NCI-H1930 (cell line): ENCODE results near the gene CENPT.

Source experiments
- DNase-seq, 2 experiments: peaks; one replicate each; lab custom pipeline; 2025; lab: John Stamatoyannopoulos, UW

Gene CENPT

GRCh38 chr16:67807148-67807682 lies 40.3 kb downstream of the CENPT start:
- DNase-seq = no peak

- peak; percentile 95 to 96 for DNase-seq
These were observed 40.9 kb downstream of the CENPT start, which contains the start of the genes RANBP10 and TSNAXIP1 for GRCh38 chr16:67806428-67807147. TSS of gene RANBP10 (minus strand) at chr16:67806560. CDS start at chr16:67806536, 24 bp downstream. TSS of gene TSNAXIP1 (plus strand) at chr16:67806889. CDS start at chr16:67807150, 261 bp downstream.

- DNase-seq = no peak
These were observed 41.6 kb downstream of the CENPT start for GRCh38 chr16:67805718-67806427.

- DNase-seq = no peak
These were observed 42.5 kb downstream of the CENPT start for GRCh38 chr16:67804853-67805542.

- DNase-seq = no peak
These were observed 43.6 kb downstream of the CENPT start for GRCh38 chr16:67803894-67804293.

- DNase-seq = no peak
These were observed 45.6 kb downstream of the CENPT start for GRCh38 chr16:67801883-67802282.

GRCh38 chr16:67801241-67801640 lies 46.3 kb downstream of the CENPT start:
- DNase-seq = no peak

- no peak for DNase-seq
These were observed 47.1 kb downstream of the CENPT start for GRCh38 chr16:67800338-67800926.

GRCh38 chr16:67796099-67796718 lies 51.3 kb downstream of the CENPT start:
- DNase-seq = no peak

GRCh38 chr16:67790071-67790470 lies 57.4 kb downstream of the CENPT start:
- DNase-seq = no peak

GRCh38 chr16:67786491-67786890 lies 61.0 kb downstream of the CENPT start:
- DNase-seq = no peak

GRCh38 chr16:67783353-67783725 lies 64.2 kb downstream of the CENPT start:
- DNase-seq = no peak

- no peak for DNase-seq
These were observed 64.7 kb downstream of the CENPT start for GRCh38 chr16:67782567-67783352.

- no peak for DNase-seq
These were observed 66.0 kb downstream of the CENPT start for GRCh38 chr16:67781565-67781921.

GRCh38 chr16:67780847-67781564 lies 66.5 kb downstream of the CENPT start:
- DNase-seq = no peak

- no peak for DNase-seq
These were observed 68.1 kb downstream of the CENPT start for GRCh38 chr16:67779256-67780014.
